Measurements from ENCODE around the gene SCO2. TPM values are rescaled to one million over a fixed set of nuclear protein-coding genes. Genes with fewer than 3 reads are reported as not detected.

SCO2 gene
- total RNA-seq, 2 donors from 2014 or later, result 1.3 TPM; not detected in 1

DNA sequence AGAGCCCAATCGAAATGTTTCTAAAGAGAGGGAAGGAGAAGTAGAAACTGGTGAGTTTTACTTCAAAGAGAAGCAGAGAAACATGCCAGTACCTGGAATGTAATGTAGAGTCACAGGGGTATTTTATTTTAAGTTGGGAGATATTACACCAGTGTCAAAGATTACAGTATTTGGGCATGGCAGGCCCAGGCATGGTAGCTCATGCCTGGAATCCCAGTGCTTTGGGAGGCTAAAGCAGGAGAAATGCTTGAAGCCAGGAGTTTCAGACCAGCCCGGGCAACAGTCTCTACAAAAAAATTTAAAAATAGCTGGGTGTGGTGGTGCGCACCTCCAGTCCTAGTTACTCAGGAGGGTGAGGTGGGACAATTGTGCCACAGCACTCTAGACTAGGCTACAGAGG lies 34.6 kb upstream of the SCO2 start:
- no peak for ATAC-seq
- no peak for DNase-seq
- intact Hi-C loops (cut with DNase I), result no loop called here

DNA sequence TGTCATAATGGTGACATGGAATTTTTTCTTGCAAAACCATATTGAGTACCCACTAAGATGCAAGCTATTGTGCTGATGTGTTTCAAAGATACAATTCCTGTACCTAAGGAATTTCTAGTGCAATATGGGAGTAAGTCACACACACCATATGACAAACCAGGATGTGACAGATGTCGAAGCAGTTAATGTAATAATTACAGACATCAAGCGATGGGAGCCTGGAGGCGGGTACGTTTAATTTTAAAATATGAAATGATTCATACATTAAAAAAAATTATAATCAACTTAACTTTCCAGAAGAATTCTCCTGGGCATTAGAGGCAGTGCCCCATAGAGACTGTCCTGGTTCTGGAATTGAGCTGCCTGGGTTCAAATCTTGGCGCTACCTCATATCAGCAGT lies 31.3 kb upstream of the SCO2 start:
- intact Hi-C loops (cut with DNase I), result no loop called here
- no peak for DNase-seq
- no peak for ATAC-seq

DNA sequence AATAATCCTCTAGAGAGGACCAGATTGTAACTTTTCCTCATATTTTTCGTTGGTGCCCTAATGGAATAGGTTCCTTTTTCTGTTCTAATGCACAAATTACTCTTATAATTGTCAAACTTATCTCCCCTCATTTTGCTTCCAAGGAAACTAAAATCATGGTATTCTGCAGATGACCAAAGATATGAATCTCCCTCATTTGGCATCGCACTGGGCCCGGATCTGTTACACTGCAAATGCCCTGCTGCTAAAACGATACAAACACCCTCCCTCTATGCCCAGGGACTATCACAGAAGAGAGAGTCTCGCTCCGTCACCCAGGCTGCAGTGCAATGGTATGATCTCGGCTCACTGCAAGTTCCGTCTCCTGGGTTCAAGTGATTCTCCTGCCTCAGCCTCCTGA lies 27.9 kb upstream of the SCO2 start:
- DNase-seq, result peak; percentile 2
- ATAC-seq, result no peak
- intact Hi-C loops (cut with DNase I), result no loop called here

DNA sequence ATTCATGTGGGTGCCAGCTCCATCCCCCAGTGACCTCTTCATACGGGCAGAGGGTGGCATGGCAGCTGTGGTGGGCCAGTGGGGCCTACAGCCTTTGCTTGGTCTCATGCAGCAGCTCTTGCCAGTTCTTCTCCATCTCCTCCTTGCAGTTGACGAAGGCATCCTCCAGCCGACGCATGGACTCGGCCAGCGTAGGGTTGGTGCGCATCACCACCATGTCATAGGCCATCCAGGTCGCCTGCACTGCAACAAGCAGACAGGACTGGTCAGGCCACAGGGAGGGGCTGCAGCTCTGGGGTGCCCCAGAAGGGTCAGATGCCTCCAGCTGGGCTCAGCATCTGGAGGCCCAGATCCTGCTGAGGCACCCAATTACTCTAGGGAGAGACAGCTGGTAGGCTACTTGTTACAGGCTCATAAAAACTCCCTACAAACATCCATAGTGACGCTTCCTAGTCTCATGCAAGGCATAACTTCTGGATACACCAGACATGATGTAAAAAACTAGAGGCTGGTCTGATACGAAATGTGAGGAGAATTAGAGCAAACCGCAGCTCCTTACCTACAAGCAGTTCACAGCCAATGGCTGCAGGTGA lies 25.9 kb upstream of the SCO2 start:
- DNase-seq, result peak; percentile 12
- intact Hi-C loops (cut with DNase I), result no loop called here
- no peak for ATAC-seq

DNA sequence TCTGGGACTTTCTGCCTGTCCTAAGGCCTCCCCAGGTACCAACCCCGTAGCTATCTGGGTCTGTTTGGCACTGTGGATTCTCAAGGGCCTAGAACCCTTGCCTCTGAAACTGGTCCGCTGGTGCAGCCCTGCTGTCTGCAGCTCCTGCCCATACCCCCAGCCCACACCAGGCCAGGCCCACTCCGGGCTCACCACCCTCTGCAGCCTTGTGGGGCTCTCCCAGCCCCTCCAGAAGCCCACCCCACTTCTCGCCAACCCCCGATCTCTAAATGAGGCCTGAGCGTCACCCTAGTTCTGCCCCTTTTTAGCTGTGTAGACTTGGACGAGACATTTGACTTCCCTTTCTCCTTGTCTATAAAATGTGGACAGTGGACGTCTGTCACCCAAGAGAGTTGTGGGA lies 25.0 kb upstream of the SCO2 start:
- intact Hi-C loops (cut with DNase I), result no loop called here
- ATAC-seq (no peak), DNase-seq (no peak)

DNA sequence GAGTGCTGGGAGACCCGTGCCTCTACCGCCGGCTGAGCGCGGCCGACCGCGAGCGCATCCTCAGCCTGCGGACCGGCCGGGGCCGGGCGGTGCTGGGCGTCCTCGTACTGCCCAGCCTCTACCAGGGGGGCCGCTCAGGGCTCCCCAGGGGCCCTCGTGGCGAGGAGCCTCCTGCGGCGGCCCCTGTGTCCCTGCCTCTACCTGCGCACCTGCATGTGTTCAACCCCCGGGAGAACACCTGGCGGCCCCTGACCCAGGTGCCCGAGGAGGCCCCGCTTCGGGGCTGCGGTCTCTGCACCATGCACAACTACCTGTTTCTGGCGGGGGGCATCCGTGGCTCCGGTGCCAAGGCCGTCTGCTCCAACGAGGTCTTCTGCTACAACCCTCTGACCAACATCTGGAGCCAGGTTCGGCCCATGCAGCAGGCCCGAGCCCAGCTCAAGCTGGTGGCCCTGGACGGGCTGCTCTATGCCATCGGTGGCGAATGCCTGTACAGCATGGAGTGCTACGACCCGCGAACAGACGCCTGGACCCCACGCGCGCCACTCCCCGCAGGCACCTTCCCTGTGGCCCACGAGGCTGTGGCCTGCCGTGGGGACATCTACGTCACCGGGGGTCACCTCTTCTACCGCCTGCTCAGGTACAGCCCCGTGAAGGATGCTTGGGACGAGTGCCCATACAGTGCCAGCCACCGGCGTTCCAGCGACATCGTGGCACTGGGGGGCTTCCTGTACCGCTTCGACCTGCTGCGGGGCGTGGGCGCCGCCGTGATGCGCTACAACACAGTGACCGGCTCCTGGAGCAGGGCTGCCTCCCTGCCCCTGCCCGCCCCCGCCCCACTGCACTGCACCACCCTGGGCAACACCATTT lies 23.8 kb upstream of the SCO2 start:
- ATAC-seq (no peak), DNase-seq (no peak)
- intact Hi-C loops (cut with DNase I), result loop anchor here in 1 of 2 donors (10.0 kb wide), 1 partner anchor 66 kb away; no protein-coding TSS in a partner anchor

DNA sequence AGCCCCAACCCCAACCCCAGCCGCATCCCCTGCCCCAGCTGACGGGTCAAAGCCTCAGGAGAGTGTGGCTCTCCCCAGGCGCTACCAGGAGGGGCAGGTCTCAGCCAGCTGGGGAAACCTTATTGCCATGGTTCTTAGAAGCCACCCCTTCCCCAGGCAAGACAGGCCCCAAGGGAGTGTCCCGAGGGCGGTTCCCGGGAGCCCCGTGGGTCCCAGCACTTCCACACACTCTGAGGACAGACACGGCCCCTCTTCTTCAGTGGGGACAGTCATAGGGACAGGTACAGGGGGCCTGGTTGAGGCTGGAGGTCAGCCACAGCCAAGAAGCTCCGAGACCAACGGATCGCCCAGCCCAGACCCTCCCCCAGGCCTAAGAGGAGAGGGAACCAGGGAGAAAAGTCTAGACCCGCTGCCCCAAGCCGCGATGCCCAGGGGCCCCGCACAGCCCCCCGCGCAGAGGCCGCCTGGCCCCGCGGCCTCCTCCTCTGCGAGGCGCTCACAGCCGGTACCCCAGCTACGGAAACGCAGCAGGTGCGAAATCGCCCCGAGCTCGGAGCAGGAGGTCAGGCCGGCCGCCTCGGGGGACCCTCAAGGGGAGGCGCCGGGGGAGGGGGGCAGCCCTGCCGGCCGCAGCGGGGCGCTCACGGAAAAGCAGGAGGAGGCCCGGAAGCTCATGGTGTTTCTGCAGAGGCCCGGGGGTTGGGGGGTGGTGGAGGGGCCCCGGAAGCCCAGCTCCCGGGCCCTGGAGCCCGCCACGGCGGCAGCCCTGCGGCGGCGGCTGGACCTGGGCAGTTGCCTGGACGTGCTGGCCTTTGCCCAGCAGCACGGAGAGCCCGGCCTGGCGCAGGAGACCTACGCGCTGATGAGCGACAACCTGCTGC lies 22.9 kb upstream of the SCO2 start:
- intact Hi-C loops (cut with DNase I), result loop anchor here in 1 of 2 donors (10.0 kb wide), 1 partner anchor 67 kb away; no protein-coding TSS in a partner anchor
- DNase-seq (no peak), ATAC-seq (peak in 1 of 2 donors; percentile 29)

DNA sequence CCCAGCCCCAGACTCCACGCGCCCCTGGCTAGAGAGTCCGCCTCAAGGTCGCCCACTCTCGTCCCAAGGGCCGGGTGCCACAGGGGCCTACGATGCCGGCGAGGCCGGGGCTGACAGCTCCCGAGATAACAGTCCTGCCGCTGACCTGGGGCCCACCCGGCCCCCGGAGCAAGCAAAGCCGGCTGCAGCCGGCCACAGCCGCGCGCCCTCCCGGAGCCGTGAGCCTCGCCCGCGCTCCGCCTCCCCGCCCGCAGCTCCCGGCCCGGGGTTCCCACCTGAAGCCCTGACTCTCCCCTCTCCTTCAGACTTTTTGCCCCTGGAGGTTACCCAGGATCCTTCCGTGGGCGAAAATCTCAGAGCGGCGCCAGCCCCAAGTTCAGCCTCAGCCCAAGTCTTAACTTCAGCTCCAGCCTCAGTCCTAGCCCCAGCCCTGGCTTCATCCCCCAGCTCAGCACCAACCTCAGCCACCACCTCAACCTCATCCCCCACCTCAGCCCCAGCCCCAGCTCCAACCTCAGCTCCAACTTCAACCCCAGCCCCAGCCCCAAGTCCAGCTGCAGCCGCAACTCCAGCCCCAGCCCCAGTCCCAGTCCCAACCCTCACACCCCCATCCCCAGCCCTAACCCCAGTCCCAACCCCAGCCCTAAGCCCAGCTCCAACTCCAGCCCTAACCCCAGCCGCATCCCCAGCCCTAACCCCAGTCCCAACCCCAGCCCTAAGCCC lies 22.0 kb upstream of the SCO2 start:
- no peak for ATAC-seq
- intact Hi-C loops (cut with DNase I), result loop anchor here in 1 of 2 donors (10.0 kb wide), 1 partner anchor 67 kb away; no protein-coding TSS in a partner anchor

DNA sequence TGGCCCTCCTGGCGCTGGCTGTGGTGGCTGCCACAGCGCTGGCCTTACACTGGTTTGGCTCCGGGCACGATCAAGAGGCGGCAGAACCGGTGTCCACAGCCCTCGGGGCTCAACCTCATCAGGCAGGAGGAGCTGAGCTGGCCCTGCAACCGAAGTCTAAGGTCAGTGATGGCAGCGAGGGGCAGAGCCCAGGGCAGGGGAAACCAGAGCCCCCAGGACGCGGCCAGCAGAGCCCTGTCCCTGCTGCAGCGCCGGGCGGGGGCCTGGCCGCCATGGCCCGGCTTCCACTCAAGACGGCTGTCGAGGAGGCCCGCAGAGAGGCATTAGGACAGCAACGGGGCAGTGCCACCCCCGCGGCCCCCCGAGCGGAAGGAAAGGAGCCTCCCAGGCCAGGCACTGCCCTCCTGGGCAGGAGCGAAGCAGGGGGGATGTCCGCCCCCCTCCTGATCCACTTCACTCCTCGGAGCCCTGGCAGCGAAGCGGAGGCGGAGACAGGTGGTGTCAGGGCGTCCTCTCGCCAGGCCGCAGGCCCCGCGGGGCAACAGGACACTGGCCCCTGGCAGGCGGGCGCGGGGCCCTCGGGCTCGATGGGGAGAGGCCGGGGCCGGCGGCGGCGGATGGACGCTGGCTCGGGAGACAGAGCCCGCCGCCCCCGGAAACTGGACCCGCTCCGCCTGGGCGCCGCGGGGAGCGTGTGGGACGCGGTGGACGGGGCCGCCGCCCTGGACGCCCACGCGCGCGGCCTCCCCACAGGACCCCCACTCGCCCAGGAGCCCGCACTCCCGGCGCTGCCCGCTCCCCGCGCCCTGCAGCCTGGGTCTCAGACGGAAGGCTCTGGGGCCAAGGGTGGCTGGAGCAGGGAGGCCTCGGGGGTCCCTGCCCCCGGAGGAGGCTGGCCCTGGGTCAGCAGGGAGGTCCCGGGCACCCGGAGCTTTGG lies 21.2 kb upstream of the SCO2 start:
- intact Hi-C loops (cut with DNase I), result loop anchor here in 1 of 2 donors (10.0 kb wide), 1 partner anchor 68 kb away; no protein-coding TSS in a partner anchor
- DNase-seq, result no peak
- no peak for ATAC-seq

More for the DNA sequence above, 22.0 kb upstream of the SCO2 start:
- DNase-seq, result no peak

DNA sequence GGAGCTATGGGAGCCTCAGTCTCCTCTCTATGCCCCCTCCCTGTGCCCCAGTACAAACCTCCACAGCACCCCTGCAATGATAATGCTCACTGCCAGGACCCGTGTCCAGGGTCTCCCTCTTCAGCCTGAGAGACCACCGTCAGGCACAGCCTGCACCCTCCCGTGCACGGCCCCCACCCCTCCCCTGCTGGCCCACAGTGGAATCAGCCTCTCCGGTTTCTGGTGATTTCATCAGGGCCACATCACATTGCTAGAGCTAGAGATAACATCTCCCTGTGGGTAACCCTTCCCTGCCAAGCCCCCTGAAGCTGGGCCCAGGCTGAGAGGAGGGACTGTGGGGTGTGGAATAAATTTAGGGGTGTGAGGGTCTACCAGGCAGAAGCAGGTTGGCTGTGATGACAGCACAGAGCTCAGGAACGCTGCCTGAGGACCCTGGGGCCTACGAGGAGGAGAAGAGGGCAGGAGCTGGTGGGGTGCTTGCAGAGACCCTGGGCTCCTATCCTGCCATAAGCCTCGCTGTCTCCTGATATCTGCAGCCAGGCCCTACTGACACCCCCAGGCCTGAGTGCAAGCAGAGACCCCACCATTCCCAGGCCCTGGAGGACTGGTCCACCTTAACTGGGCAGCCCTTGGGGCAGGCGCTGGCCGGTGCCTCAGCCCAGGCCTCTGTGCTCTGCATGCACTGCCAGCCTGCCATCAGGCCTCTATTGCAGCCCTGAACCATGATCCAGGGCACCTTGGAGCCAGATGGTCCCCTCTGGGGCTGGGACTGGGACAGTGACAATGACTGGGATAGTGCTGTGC lies 20.3 kb upstream of the SCO2 start, which contains the start of gene KLHDC7B:
Gene KLHDC7B, plus strand, starts transcription at position 378 of the 804 bp plus-strand sequence. Its CDS starts 345 bp downstream, at position 723.
- DNase-seq (no peak), ATAC-seq (no peak)
- intact Hi-C loops (cut with DNase I), result loop anchor here in 1 of 2 donors (10.0 kb wide), 1 partner anchor 69 kb away; no protein-coding TSS in a partner anchor

DNA sequence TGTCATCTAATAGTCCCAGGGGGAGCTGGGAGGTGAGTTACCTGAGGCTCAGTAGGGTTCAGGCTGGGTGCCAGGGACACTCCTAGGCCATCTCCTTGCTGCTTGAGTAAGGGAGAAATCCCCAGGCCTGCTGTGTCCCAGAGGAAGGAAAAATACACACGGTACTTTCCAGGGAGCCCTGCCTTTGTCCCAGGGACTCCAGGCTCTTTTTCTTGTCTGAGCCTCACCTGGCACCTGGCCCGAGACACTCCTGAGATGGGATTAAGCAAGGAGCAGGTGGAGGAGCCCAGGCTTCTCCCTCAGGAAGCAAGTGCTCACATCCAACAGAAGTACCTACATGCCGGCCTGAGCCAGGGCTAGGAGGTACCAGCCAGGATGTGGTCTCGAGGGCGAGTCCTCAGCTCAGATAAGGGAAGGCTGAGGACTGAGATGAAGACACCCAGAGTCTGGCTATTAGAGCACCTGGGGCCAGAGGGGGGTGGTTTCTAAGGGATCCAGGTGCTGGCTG lies 19.4 kb upstream of the SCO2 start:
- intact Hi-C loops (cut with DNase I), result loop anchor here in 1 of 2 donors (10.0 kb wide), 1 partner anchor 70 kb away; no protein-coding TSS in a partner anchor
- no peak for ATAC-seq
- peak; percentile 19 for DNase-seq

DNA sequence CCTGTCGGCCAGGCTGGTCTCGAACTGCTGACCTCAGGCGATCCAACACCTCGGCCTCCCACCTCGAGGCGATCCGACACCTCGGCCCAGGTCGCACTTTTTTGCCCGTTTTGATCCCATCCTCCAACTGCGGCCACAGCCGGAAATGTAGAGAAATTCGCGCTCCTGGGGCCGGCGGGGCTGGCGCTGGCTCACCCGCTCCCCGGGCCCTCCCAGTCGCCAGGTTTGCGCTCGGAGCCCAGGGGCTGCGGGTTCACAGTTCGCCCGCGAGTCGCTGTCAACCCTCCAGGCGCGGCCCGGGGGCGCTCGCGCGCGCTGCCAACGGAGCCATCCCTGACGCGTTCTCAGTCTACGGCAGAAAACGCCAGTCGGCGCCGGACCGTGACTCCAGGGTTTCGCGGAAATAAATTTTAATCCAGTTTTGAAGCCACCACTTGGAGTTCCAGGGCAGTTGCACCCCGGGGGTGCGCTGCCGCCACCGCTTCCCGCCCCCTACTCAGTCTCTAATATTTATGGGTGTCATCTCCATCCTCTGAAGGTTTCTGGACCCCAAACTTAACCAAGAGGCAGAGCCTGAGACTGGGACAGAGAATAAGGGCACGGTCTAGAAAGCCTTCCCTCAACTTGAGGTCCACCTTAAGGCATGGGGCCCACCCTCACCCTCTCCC lies 18.8 kb upstream of the SCO2 start:
- ATAC-seq (peak; percentile 52 to 67), DNase-seq (peak; percentile 84)
- intact Hi-C loops (cut with DNase I), result loop anchor here in 1 of 2 donors (10.0 kb wide), 1 partner anchor 71 kb away; no protein-coding TSS in a partner anchor

DNA sequence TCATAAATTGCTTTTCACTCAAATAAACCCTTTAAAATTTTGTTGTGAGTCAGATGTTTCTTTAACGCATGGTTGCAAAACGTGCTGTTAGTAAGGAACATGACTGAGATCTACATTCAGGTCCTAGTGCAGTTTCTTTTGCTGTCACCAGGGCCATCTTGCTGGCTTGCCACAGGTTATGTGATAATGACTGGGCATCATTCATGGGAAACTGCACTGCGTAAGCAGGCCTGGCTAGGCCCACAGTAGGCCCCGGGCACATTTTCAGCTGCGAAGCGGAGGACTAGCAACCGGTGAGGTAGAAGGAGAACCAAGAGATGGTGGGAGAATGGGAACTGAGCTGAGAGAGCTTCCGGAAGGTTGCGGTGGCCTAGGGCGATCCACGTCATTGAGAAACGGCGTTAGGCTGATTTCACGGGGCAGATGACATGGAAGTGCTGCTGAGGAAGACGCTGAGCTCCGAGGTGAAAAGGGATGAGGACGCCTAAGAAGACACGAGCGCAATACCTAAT lies 17.1 kb upstream of the SCO2 start:
- intact Hi-C loops (cut with DNase I), result loop anchor here in 1 of 2 donors (10.0 kb wide), 1 partner anchor 72 kb away; no protein-coding TSS in a partner anchor
- ATAC-seq, result peak in 1 of 2 donors; percentile 2
- no peak for DNase-seq

DNA sequence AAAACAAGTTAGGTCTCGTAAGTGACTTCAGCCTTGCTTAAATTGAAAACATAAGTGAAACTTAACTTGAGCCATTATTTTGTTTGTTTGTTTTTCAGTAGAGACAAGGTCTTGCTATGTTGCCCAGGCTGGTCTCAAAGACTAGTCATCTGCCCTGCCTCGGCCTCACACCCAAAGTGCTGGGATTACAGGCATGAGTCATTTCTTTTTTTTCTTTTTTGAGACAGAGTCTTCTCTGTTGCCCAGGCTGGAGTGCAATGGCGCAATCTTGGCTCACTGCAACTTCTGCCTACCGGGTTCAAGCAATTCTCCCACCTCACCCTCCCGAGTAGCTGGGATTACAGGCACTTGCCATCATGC lies 16.2 kb upstream of the SCO2 start:
- ATAC-seq (peak in 1 of 2 donors; percentile 53), DNase-seq (peak; percentile 58)
- intact Hi-C loops (cut with DNase I), result loop anchor here in 1 of 2 donors (10.0 kb wide), 1 partner anchor 73 kb away; no protein-coding TSS in a partner anchor

DNA sequence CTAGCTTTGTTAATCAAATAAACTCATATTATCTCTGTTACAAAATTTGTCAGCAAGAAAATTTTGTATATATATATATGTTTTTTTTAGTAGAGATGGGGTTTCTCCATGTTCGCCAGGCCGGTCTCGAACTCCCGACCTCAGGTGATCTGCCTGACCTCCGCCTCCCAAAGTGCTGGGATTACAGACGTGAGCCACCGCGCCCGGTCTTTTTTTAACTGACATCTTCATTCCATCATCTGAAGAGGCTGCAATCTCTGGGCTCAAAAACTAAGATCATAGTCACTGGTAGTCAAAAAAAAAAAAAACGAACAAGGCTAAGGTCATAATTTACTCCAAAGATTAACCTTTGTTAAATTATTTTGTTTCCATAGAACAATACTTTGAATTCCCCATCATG lies 15.0 kb upstream of the SCO2 start:
- ATAC-seq, result no peak
- intact Hi-C loops (cut with DNase I), result loop anchor here in 1 of 2 donors (10.0 kb wide), 1 partner anchor 74 kb away; no protein-coding TSS in a partner anchor

More for the DNA sequence above, 15.0 kb upstream of the SCO2 start:
- DNase-seq, result no peak

All from left cardiac atrium (tissue), 4 donors.